ENCODE results near the gene PTGDS.

PTGDS gene

GRCh38 chr9:136958898-136959850 is 18.1 kb upstream of the PTGDS start:
- DNase-seq, result no peak

DNA sequence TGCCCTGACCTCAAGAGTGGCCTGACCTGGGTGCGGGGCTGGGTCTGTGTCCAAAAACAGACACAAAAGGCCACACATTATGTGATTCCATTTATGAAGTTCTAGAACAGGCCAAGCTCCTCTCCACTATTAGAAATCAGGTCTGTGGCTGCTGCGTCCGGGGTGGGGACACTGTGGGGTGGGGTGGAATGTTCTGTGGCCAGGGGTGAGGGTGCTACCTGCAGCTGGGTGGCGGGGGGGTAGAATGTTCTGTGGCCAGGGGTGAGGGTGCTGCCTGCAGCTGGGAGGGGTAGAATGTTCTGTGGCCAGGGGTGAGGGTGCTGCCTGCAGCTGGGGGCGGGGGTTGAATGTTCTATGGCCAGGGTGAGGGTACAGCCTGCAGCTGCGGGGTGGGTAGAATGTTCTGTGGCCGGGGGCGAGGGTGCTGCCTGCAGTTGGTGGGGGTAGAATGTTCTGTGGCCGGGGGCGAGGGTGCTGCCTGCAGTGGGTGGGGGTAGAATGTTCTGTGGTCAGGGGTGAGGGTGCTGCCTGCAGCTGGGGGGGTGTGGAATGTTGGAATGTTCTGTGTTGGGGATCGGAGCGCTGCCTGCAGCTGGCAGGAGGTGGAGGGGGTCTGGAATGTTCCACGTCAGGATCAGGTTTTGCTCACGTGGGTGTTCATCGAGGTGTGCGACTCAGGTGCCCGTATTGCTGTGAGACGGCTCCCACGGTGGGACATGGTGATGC is 16.9 kb upstream of the PTGDS start:
- DNase-seq, result no peak

- DNase-seq, result no peak
Observed at GRCh38 chr9:136960938-136961275, 16.4 kb upstream of the PTGDS start.

DNA sequence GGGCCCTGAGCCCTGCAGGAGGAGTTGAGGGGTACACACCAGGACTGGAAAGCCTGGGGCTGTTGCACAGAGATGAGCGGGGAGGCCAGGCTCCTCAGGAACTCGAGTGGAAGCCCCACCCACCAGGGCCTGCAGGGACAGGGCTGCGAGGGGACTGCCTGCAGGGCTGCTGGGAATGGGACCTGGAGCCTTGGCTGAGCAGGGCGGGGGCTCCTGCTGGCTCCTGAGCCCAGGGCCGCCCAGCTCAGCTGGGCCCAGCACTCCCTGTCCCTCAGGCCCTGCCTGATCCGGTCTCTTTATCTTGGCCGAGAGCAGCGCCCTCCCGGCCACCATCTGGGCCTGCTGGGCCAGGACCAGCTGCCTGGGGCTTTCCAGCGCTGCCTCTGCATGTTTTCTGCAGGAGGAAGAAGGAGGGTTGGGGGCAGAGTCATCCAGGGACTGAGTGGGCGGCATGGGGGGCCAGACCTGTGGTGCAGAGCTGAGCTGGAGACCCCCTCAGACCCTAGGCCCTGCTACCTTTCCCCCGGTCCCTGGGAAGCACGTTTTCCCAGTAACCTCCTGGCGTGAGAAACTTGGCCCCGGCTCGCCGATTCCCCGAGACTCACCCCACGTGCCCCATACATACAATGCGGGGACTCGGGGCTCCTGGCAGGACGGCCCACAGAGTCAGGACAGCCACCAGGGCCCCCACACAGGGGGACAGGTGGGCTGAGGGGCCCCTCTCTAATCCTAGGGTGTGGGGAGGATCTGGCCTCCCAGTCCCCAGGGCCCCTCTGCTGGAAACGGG is 15.8 kb upstream of the PTGDS start:
- DNase-seq, result no peak

GRCh38 chr9:136962163-136962562 is 15.1 kb upstream of the PTGDS start:
- DNase-seq, result no peak

DNA sequence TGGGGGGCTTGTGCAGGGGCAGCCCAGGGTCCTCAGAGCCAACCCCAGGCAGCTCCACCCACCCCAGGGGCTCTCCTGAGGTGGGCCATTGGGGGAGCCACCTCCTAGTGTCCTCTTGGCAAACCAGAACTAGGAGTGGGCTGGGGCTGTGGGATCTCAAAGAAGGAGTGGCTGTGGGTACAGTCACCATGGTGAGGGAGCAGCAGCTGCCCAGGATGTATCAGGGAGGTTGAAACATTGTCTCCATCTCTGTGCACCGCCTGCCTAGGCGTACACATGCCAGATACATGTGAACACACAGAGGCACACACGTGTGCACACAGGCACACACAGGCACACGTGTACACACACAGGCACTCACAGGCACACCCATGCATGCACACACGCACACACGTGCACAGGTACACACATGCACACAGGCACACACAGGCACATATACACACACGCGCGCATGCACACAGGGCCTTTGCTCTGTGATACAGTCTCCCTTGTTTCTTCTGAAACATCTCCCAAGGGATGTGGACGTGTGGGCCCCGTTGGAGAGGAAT is 14.5 kb upstream of the PTGDS start:
- no peak for DNase-seq

DNA sequence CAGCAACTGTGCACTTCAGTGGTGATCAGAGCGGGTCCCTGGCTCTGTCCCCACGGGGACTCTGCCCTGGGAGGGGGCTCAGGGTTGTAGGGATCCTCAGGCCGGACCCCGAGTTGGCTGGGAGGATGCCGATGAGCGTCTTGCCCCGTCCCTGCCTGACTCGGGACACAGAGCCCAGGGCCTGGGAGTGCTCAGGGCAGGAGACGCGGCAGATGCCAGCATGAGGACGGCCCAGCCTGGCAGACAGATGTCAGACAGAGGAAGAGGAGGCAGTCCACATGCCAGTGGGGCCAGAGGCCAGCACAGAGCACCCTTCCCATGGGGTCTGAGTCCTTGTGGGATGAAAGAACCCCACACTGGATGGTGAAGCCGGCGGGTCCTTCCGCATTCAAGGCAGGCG is 14.0 kb upstream of the PTGDS start:
- DNase-seq, result no peak

DNA sequence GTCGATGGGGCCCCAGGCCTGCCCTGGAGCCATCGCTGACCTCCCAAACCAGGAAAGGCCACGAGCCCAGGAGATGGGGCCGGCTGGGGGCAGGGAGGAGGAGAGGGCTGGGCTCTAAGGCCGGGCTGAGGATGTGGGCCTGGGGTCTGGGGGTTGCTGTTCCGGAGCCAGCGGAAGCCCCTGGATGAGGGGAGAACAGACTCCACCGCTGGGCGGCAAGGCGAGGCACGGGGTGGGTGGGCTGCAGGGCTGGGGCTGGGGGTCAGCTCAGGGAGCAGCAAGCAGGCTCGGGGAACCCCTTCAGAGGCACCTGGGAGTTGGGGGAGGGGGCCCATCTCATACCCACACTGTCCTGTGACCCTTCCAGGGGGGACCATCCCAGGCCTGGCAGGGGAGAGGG is 13.6 kb upstream of the PTGDS start:
- no peak for DNase-seq

GRCh38 chr9:136964171-136964689 is 13.1 kb upstream of the PTGDS start:
- no peak for DNase-seq

- DNase-seq, result no peak
Observed at GRCh38 chr9:136964833-136965422, 12.4 kb upstream of the PTGDS start.

- no peak for DNase-seq
Observed at GRCh38 chr9:136965771-136966484, 11.4 kb upstream of the PTGDS start.

GRCh38 chr9:136968333-136969127 is 8.8 kb upstream of the PTGDS start:
- DNase-seq, result no peak

DNA sequence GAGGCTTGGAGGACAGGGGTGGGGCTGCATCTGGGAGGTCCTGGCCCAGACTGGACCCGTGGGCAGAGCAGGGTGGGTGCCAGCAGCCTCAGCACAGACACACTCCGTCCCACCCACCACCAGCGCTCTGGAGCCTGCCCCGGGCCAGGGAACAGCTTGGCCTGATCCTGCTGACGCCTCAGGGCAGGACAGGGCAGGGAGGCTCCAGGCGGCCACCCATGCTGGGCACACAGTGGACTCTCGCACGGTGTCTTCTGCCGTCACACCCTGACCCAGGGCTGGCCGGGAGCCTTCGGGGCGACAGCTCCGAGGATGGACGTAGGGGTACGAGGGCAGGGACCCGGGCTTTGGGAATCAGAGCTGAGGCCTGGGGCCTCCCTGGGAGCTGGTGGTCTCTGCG is 8.2 kb upstream of the PTGDS start:
- no peak for DNase-seq

DNA sequence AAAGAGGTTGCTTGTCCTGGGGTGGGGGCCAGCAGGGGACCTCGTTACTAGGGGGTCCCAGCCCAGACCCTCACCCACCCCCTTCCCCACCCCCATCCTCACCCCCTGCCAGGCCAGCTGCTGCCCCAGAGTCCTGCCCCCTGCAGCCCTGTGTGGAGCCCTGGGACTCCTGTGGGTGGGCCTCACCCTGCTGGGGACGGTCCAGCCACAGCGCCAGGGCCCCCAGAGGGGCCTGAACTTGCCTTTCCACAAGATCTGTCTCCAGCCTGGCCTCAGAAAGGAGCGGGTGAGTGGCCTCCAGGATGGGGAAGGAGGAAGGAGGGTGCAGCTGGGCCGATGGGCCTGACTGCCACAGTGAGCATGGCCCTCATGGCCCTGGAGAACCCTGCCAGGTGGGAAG is 7.5 kb upstream of the PTGDS start:
- DNase-seq, result no peak

DNA sequence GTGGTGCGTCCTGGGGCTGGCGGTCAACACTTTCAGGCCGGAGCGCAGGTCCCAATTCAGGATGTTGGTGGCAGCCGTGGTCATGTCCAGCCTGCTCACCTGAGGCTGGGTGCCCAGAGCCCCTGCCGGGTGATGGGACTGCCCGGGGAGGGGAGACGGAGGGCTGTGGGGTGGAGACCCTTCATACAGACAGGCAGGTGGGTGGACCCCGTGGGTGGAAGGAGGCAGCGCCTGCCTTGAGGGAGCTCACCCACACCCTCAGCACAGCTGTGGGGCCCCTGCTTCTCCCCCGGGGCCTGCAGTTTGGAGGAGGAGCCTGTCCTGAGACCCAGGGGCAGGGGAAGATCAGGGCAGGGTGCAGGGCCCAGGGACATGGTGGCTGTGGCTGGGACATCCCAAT is 6.9 kb upstream of the PTGDS start:
- no peak for DNase-seq

DNA sequence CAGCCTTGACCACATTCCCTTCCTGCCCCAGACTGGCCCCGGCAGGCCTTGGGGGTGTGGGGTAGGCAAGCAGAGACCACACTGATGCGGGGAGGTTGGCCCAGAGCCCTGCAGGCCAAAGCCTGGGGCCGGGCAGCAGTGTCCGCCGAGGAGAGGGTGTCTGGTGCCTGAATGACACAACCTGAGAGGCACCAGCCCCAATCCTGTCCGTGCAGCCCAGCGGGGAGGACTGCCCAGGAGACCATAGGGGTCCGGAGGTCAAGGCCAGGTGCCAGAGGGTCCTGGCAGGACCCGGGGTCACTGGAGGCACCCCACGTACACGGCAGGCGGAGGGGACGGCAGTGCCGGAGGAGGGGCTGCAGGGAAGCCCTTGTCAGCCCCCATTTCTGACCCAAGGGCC is 5.6 kb upstream of the PTGDS start:
- no peak for DNase-seq

GRCh38 chr9:136972335-136972734 is 5.0 kb upstream of the PTGDS start:
- DNase-seq, result no peak

GRCh38 chr9:136972743-136973142 is 4.6 kb upstream of the PTGDS start:
- DNase-seq, result no peak

DNA sequence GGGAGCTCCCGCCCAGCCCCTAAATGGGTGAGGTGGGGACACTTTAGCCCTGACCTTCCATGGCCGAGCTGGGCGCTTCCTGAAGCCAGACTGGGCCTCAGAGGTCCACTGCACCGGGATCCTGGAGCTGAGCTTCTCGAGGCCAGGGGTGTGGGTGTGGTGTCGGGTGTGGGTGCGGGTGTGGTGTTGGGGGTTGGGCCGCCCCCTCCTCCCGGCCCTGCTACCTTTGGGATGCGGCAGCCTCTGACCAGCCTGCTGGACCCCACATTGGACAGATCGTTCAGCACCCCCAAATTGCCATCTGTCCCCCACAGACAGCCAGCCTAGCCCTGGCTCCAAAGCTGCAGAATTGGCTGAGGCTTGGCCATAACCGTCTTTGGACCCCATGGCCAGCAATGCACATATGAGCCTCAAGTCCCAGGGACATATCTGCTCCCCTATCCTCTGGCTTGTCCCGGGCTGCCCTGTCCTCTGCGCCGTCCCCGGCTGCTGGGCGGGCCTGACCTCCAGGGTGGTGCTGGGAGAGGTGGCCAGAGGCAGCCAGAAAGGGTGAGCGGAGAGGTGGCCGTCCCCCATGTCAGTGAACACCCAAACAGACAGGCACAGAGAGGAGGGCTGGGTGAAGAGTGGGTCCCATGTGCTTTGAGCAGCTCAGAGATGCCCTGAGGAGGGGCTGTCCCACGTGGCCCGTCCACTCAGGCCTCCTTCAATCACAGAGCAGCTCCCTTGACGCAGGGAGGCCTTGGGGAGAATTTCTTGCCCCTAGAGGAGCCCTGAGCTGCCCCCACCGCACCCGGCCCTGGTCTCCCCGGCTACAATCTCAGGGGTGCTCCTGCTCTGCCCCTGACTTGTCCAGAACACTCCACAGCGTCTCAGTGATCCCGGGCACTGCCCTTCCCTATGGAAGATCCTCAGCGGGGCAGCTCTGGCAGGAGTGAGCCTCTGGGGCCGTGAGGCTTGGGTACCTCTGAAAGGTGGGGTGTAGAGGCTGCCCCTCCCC is 3.4 kb upstream of the PTGDS start:
- no peak for DNase-seq
